ENCODE data around the gene OPRL1.

OPRL1 gene

GRCh38 chr20:64103871-64104666 lies 24.2 kb downstream of the OPRL1 start:
- Histone ChIP-seq H3K27me3 (ENCODE audit: low read length) (no peaks in the 10 kb centered on the region), H3K36me3 (ENCODE audit: low read length) (no peaks in the 10 kb centered on the region), H3K9me3 (ENCODE audit: insufficient read depth, low read length) (no peaks in the 10 kb centered on the region), H3K4me2 (ENCODE audit: low read depth, low read length, poor library complexity, severe bottlenecking) (no peak overlapping the region), H3K27ac (ENCODE audit: low read depth, low read length) (no peak overlapping the region), H3K9me2 (replicated peaks; ENCODE audit: insufficient read depth, low read length) (no peaks in the 10 kb centered on the region), H2AFZ (ENCODE audit: low read depth, low read length, severe bottlenecking) (no peak overlapping the region), H4K20me1 (ENCODE audit: low read depth, low read length) (no peaks in the 10 kb centered on the region), H3F3A (ENCODE audit: insufficient read depth) (no peaks in the 10 kb centered on the region), H3K79me2 (ENCODE audit: insufficient read depth, low read length) (no peaks in the 10 kb centered on the region), H3K9ac (ENCODE audit: low read length) (no peak overlapping the region), H3K4me3 (ENCODE audit: insufficient read depth, low read length, poor library complexity, severe bottlenecking) (no peak overlapping the region)
- TF ChIP-seq EZH2phosphoT487 (conservative IDR thresholded peaks at IDR 0.05; ENCODE audit: low read length) (no peak), CTCF (IDR thresholded peaks at IDR 0.05; ENCODE audit: insufficient read depth, low read length, poor library complexity, severe bottlenecking) (no peak)

- Histone ChIP-seq H2AFZ (ENCODE audit: low read depth, low read length, severe bottlenecking) (no peak overlapping the region), H3F3A (ENCODE audit: insufficient read depth) (no peaks in the 10 kb centered on the region), H3K9me2 (replicated peaks; ENCODE audit: insufficient read depth, low read length) (no peaks in the 10 kb centered on the region), H3K27ac (ENCODE audit: low read depth, low read length) (no peak overlapping the region), H3K79me2 (ENCODE audit: insufficient read depth, low read length) (no peaks in the 10 kb centered on the region), H4K20me1 (ENCODE audit: low read depth, low read length) (no peaks in the 10 kb centered on the region), H3K36me3 (ENCODE audit: low read length) (no peaks in the 10 kb centered on the region), H3K9me3 (ENCODE audit: insufficient read depth, low read length) (no peaks in the 10 kb centered on the region), H3K4me3 (ENCODE audit: insufficient read depth, low read length, poor library complexity, severe bottlenecking) (no peak overlapping the region), H3K4me2 (ENCODE audit: low read depth, low read length, poor library complexity, severe bottlenecking) (no peak overlapping the region), H3K9ac (ENCODE audit: low read length) (no peak overlapping the region), H3K27me3 (ENCODE audit: low read length) (no peaks in the 10 kb centered on the region)
- TF ChIP-seq EZH2phosphoT487 (conservative IDR thresholded peaks at IDR 0.05; ENCODE audit: low read length), result no peak
These were observed 25.0 kb downstream of the OPRL1 start for GRCh38 chr20:64104667-64105451.

- Histone ChIP-seq H3K79me2 (ENCODE audit: insufficient read depth, low read length) (no peaks in the 10 kb centered on the region), H3K36me3 (ENCODE audit: low read length) (no peaks in the 10 kb centered on the region), H2AFZ (ENCODE audit: low read depth, low read length, severe bottlenecking) (no peak overlapping the region), H3K27ac (ENCODE audit: low read depth, low read length) (no peak overlapping the region), H3F3A (ENCODE audit: insufficient read depth) (no peaks in the 10 kb centered on the region), H3K9ac (ENCODE audit: low read length) (no peak overlapping the region), H3K27me3 (ENCODE audit: low read length) (no peaks in the 10 kb centered on the region), H3K9me3 (ENCODE audit: insufficient read depth, low read length) (no peaks in the 10 kb centered on the region), H3K9me2 (replicated peaks; ENCODE audit: insufficient read depth, low read length) (no peaks in the 10 kb centered on the region), H3K4me3 (ENCODE audit: insufficient read depth, low read length, poor library complexity, severe bottlenecking) (no peak overlapping the region), H3K4me2 (ENCODE audit: low read depth, low read length, poor library complexity, severe bottlenecking) (no peak overlapping the region), H4K20me1 (ENCODE audit: low read depth, low read length) (no peaks in the 10 kb centered on the region)
- TF ChIP-seq EZH2phosphoT487 (conservative IDR thresholded peaks at IDR 0.05; ENCODE audit: low read length) (no peak), CTCF (IDR thresholded peaks at IDR 0.05; ENCODE audit: insufficient read depth, low read length, poor library complexity, severe bottlenecking) (no peak)
These were observed 26.1 kb downstream of the OPRL1 start for GRCh38 chr20:64105846-64106434.
